ENCODE results near the gene GTSE1.
A peak's percentile ranks its signal among the peaks of the same experiment; 100 is the strongest.

Gene GTSE1

DNA sequence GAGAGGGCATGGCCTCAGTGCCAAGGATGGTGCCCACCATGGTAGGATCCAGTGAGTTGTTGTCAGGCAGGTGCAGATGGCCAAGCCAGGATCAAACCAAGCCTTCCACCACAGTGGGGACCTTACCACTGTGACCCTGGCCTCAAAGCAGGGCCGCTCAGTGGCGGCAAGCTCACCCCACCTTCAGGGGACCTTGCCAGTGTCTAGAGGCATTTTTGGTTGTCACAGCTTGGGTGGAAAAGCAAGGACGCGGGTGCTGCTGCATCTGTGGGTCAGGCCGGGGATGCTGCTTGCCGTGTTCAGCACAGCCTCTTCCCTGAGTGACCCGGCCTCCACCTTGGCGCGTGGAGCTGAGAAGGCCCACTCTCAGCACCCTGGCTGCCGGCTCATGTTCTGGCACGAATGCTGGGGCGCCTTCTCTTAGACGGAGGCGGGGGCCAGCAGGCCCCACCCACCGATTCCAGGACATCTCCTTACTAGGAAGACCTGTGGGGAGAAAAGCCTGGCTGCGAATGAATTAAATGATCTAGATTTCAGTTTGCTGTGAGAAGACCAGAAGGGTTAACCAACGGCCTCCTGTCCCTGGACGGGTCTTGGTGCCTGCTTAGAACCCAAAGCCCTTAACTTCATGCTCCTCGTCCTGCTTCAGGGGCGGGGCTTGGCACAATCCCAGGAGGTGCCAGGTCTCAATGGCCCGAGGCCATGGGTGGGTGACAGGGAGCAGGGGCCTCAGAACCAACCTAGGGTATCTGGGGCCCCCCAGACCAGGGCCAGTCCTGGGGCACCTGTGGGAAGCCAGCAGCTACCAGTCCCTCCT lies 57.7 kb downstream of the GTSE1 start:
- no peak for DNase-seq

DNA sequence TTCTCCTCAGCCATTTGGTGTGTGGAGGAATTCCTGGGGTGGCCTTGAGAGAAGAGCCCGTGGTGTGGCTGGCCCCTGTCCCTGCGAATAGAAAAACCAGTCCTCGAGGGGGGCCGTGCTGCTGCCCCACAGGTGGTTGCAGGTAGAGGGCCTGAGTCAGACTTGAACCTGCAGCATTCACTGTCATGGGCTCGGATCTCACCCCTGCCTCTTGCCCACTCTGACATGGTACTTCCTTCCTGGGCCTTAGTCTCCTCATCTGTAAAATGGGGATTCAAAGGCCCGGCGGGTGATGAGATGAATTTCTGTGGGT lies 58.3 kb downstream of the GTSE1 start:
- no peak for DNase-seq

DNA sequence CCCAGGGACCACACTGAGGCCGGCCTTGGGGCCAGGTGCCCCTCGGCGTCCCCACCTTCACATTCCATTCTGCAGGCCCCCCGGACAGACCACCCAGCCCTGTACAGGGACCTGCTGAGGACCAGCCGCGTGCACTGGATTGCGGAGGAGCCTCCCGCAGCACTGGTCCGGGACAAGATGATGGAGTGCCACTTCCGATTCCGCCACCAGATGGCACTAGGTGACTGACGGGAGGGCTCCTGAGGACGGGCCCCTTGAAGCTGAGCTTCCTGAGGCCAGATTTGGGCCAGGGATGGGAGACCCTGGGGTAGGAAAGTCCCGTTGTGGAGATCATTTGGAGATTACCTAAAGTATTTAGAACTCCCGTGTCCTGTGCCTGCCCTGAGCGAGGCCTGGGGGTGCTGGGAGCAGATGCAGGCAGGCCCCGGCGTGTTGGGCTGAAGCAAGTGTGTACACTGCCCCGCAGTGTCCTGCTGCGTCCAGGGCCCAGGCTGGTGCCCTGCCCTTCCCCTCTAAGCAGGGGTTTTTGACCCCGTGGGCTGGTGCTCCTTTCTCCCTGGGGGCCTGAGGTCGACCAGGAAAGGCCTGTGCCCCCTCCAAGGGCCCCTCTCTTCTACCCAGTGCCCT lies 58.8 kb downstream of the GTSE1 start:
- DNase-seq, result peak; percentile 84

DNA sequence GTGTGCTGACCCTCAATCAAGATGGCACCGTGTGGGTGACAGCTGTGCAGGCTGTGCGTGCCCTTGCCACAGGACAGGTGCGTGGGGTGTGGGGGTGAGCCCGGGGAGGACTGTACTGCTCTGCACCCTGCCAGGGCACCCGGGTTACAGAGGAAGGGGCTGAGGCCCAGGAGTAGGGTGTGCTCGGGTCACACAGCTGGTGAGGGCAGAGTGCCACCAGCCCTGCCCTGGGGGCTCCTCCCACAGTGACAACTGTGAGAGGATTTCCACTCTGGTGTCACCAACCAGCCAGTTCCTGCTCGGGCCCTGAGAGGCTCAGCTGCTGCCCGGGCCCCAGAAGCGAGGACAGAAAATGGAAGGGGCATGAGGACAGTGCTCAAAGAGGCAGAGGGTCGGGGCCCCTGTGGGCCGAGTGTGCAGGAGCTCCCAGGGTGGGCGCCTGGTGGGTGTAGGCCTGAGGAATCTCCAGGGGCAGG lies 59.4 kb downstream of the GTSE1 start:
- DNase-seq, result no peak

DNA sequence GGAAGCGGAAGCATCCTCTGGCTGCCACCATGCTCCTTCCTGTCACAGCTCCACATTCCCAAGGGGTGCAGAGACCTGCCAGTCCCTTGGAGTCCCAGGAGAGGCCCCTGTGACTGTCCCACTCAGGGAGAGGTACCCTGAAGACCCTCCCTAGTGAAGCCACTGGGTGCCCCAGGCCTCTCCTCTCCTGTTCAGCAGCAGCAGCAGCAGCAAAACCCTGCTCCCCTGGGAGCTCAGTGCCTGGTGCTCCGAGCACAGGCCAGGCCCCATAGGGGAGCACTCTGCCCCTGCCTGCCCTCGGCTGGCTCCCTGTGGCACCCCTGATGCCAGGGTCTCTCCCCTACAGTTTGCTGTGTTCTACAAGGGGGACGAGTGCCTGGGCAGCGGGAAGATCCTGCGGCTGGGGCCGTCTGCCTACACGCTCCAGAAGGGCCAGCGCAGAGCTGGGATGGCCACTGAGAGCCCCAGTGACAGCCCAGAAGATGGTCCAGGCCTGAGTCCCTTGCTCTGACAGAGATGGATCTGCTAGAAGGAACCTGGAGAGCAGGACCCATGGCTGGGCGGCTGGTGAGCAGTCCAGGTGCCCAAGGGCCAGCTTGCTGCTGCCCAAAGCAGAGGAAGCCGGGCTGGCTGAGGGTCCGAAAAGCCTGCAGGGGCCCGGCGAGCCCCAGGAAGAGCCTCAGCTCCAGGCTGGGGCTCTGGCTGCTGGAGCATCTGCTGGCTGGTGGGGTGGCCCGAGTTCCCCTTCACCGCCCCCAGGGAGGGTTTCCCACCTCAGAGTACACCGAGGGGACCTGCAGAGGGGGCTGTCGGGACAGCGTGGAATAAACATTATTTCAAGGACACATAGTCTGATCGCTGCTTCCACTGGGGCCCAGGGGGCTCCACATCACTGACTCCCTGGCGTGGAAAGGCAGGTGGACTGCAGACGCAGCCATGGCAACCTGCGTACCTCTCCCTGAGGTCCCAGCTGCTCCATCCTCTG lies 60.1 kb downstream of the GTSE1 start:
- no peak for DNase-seq

DNA sequence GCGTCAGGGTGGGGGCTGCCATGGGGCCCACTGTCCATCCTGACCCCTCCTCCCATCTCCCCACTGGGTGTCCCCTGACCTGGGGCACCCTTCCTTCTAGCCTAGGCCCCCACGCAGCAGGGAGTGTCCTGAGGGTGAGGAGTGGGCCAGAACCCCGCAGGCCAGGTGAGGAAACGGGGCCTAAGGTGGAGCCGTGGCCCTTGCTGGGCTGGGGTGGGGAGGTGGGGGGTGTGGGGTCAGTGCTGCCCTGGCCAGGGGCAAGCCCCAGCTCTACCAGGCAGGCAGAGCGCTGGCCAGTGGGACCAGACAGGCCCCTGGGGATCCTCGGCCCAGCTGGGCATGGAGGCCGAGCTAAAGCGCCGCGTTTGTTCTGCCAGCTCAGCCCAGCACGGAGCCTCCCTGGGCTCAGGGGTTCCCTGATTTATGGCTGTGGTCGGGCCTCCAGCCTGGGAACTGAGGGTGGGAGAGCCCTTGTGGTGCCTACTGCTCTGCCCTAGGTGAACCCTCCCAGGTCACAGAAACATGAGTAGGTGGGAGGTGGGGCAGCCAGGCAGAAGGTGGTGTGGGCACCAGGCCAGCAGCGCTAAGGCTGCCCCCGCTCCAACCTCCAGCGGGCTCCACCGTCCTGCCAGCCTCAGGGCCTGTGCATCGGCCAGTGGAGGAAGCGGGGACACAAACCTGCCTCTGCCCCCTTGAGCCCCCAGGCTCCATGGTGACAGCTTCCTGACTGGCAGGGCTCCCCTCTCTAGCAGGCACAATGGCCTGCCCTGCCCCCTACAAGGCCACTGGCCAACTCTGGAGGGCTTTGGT lies 61.2 kb downstream of the GTSE1 start:
- no peak for DNase-seq

DNA sequence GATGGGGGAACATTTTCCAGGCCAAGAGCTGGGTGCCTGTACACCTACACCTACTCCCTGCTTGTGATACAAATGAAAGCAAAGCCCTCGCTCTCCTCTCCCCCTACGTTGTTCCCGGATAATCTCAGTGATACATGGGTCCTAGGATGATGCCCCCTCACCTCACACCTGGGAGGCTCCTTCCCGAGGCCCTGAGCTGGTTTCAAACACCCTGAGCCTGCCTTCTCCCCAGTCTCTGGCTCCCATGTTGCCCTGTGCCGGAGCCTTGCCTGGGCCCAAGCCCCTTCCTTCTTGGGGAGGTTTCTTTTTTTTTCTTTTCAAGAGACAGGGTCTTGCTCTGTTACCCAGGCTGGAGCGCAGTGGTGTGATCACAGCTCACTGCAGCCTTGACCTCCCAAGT lies 62.1 kb downstream of the GTSE1 start:
- DNase-seq, result no peak

DNA sequence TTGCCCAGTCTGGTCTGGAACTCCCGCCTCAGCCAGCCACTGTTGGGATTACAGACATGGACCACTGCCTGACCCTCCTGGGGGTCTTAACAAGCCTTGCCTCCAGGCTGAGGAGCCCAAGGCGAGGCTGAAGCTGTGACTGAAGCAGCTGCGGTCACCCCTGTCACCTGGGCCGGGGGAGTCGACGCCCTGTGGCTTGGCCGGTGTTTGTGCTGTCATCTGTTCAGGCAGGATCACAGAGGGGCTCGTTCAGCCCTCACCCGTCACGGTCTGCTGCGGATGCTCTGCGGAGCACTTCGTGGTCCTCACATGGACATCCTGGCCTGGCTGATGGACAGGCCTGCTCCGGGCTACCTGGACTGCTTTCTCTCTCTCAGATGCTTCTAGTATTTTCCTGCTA lies 62.7 kb downstream of the GTSE1 start:
- DNase-seq, result no peak

DNA sequence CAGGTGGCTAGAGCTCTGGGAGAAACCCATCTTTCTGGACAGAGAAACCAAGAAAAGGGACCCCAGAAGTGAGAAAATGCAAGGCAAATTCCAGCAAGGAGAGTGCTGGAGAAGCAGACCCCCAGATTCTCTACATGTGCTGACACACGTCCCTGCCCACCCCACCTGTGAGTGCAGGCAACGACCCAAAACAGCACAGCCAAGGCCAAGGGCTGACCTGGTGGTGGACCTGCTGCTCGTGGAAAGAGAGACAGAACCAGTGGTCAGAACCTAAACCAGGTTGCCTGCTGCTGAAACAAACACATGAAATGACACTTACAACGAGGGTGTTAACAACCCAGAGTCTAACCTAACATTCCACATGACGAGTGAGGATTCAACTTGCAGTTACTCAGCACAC lies 63.4 kb downstream of the GTSE1 start:
- no peak for DNase-seq

DNA sequence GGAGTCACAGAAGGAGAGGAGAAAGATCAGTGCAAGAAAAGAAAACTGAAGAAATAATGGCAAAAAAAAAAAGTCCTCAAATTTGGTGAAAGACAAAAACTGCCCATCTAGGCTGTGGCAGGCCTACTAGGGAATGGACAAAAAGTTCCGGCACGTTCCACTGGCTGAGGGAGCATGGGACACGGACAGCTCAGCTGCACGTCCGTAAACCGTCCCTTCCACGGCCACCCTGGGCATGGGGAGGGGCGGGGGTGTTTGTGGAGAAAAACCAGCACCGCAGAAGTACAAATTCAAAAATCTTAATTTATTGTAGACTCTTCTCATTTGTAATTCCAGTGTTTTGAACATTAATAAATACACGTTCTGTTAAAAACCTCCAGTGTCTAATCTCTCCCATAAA lies 64.2 kb downstream of the GTSE1 start:
- no peak for DNase-seq

DNA sequence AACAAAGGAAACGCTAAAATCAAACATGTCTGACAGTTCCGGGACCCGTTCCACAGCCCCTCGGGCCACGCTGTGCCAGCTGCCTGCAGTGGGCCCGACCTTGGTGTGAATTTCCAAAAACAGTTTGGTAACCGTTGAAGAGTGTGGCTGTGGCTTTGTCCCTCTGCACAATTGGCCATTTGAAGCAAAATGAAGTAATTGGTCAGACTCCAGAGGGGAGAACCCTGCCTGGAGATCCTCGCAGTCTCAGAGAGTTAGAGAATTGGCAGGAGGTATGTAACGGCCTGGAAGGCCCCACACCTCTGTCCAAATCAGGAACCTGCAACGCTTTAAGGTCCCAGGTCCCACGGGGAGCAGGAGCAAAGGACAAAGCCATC lies 65.1 kb downstream of the GTSE1 start:
- DNase-seq, result no peak

DNA sequence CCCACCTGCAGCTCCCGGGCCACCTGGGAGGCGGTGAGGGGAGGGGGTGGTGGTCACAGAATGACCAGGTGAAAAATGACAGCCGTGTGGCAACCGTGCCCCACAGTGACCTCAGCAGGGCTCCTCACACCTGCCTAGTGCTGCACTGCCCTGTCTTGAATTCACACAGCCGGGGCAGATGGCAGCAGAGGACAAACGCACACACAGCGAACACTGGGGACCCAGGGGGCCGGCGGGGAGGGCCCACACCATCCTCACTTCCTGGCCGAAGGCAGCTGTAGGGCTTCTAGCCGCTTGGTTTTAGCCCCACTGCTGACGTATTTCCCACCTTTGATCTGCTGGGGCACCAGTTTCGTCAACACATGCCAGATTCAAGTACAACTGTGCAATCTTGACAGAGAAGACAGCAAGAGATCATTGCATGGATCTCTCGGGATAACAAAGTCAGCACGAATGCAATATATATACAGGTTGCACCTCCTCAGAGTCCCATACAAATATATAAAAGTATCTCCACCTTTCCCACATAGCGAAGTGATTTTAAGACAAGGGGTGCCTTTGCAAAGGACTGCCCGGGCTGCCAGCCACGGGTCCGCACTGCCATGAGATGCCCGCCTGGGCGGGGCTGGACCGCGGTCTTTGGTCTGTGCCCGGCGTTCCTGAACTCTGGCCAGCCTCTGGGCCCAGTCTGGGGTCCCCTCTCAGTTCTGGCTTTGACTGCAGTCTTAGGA lies 65.7 kb downstream of the GTSE1 start:
- DNase-seq, result no peak

DNA sequence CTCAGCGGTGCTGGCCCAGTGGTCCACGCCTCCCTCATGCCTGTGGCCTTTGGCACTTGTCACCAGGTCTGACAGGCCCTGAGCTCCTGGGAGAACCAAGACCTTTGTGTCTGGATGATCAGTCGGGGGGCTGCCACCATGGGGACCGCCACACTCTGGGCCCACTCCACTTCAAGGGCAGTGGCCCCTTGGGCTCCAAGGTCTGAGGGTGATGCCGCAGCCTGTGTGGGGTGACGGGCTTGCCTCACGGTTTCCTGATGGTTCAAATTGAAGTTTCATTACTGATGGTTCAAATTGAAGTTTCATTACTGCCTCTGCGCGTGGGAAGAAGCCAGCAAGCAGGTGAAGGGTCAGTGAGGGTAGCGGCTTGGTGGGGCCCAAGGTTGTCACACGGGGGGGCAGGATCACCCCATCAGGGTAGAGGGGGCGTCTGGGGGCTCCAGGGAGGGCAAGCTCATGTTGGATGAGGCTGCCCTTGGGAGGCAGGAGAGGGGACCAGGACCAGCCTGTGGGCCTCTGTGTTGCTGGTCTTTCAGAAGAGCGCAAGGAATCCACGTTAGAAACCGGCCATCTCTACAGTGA lies 66.4 kb downstream of the GTSE1 start:
- no peak for DNase-seq

DNA sequence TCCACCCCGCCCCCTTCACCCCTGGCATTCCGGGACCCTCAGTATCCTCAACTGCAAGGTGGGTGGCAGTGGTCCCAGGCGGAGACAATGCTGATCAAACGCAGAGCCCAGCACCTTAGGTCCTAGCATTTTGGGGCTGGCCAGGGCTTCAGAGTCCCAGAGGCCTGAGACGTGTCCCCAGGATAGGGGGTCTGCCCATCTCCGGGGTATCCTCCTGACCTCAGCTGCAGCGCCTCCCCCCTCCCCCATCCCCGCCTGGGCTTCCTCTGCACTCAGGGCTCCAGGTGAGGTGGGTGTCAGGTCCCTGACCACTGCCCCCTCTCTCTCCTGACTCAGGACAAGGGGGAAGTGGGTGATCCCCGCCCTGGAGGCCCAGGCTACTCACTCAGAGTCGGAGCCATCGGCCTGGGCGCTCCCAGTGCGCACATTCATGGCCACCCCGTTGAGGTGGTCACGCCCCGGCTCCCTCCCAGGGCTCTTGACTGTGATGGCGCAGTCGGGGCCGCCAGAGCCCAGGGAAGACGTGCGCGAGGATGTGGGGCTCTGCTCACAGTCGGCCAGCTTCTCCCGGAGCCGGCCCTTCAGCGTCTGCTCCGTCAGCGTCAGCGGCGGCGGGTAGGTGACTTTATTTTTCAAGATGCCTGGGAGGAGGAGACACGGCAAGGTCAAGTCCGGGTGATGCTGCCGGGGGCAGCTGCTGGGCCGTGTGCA lies 67.1 kb downstream of the GTSE1 start:
- DNase-seq, result no peak

DNA sequence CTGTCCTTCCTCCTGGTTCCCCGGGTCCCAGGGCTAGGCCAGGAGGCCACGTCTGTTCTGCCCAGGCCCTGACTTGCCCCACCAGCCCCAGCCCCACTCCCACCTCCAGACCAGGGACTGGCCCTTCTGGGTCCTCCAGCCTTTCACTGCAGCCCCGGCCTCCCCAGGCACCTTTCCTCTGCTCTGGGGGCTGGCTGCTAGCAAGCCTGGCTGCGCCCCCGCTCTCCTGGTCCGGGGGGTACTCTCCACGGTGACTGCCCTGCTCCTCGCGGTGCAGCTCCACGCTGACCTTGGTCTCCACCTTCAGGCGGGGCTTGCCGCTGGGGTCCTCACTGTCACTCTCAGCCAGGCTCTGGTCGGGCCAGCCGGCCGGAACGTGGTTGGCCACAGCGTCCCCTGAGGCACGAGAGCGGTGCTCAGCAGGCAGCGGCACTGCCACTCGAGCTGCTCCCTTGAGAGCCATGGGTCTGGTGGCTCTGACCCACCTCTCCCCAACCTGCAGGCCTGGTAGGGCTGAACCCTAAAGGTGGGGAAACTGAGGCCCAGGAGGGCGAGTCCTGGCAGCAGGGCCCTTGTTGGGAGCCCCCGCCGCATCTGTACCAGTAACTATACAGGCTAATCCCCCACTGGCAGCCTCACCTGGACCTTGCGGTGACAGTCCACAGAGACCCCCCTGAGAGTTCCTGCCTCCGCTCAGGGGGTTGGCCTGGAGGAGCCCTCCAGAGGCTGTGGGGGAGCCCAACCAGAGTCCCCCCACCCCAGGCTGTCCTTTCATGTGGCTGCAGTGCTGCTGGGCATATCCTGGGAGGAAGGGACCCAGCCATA lies 67.9 kb downstream of the GTSE1 start:
- no peak for DNase-seq

DNA sequence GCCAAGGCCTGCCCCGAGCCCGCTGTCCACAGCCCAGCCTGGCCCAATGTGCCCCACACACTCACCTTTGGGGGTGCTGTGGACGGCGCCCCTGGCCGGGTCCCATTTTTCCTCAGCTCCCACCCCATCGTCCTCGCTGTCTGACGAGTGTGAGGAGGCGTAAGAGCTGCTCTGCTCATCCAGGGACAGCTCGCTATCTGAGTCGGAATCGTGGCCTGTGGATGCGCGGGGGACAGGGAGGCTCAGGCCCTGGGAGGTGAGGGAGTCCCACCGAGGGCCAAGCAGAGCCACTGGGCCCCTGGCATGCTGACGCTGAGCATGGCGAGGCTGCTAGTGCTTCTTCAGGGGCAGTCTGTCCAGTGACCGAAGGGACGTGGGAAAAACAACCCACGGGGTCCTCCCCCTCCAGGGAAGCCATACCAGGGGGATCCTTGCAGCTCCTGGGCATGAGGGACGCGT lies 68.5 kb downstream of the GTSE1 start:
- DNase-seq, result no peak

DNA sequence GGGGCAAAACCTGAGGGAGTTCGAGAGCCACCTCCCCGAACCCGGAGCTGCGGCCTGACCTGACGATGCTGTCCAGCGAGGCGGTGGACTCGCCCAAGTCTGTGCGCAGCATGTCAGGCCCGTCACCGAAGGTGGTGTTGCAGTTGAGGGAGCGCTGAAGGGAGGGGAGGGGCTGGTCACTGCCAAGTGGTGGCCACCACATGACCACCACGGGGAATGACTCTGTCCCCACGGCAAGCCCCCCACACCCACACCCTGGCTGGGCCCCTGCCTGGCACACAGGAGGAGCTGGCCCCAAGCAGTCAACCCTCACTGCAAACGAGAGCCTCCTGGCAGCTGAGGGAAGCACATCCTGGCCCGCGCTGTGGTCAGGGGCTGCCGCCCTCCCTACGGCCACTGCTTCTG lies 69.7 kb downstream of the GTSE1 start:
- no peak for DNase-seq

DNA sequence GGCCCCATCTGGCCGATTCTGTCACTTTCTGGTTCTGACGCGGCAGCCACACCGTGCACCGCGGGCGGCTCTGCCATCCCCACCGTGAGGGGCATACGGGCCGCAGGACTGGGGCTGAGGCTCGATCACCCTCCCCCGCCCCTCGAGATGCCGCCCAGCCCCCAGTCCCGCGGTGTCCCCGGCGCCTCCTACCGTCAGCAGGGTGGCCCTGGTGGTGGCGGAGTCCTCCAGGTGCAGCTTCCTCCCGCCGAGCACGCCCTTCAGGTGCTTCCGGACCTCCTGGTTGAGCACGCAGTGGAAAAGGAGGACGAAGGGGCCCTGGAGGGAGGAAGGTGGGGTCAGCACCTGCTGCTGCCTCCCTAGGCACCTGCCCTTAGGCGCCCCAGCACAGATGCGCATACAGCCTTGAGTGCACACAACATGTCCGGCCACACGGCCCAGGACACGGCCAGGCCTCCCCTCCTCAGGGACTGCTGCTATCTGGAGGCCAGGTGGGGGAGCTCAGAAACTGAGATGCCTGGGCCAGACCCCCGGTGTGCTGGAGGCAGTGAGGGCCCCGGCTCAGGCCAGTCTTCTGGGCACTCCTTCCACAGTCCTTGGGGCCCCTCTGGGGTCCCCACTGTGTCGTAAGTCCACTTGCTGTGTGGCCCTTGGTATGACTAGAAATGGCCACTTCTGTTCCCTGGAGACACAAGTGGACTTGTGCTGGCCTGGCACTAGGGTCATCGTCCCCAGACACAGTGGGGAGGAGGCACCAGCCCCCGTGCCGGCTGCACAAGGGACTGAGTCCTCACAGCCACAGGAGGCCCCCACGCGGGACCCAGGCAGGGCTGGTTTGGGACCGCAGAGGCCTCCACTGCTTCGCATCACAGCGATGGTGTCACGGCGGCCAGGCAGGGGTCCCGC lies 70.4 kb downstream of the GTSE1 start:
- DNase-seq, result no peak

DNA sequence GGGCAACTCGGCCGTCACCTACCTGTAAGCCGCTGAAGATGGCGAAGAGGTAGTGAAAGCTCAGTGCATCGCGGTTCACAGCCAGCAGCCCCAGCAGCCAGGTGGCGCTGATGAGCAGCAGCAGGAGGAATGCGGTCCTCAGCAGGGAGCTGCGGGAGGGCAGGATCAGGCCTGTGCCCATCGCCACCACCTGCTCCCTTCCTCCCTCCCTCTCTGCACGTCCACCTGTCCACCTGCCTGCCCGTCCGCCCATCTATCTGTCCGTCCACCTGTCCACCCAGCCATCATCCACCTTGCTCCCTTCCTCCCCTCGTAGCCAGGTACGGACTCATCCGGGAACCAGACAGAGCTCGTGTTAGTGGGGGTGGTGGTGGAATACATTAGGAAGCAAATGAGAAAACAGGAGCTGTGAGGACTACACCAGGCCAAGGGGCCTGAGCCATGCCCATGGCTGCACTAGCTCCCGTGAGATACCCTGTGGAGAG lies 71.1 kb downstream of the GTSE1 start:
- DNase-seq, result no peak

Measured in right forelimb (tissue), 1 donor.